ENCODE results near the gene IFNAR1.

Gene IFNAR1

GRCh38 chr21:33387294-33387693 is 62.5 kb downstream of the IFNAR1 start:
- TF ChIP-seq, protein P1, sequence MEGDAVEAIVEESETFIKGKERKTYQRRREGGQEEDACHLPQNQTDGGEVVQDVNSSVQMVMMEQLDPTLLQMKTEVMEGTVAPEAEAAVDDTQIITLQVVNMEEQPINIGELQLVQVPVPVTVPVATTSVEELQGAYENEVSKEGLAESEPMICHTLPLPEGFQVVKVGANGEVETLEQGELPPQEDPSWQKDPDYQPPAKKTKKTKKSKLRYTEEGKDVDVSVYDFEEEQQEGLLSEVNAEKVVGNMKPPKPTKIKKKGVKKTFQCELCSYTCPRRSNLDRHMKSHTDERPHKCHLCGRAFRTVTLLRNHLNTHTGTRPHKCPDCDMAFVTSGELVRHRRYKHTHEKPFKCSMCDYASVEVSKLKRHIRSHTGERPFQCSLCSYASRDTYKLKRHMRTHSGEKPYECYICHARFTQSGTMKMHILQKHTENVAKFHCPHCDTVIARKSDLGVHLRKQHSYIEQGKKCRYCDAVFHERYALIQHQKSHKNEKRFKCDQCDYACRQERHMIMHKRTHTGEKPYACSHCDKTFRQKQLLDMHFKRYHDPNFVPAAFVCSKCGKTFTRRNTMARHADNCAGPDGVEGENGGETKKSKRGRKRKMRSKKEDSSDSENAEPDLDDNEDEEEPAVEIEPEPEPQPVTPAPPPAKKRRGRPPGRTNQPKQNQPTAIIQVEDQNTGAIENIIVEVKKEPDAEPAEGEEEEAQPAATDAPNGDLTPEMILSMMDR (IDR thresholded peaks at IDR 0.05; ENCODE audit: low read depth, low read length, missing control alignments) = no peak
- DNase-seq (ENCODE audit: extremely low read depth, low read depth) = no peak
- H3K4me3 ChIP-seq (replicated peaks; ENCODE audit: low read depth, low read length) = no peak overlapping the region

- TF ChIP-seq, protein P1 (IDR thresholded peaks at IDR 0.05; ENCODE audit: low read depth, low read length, missing control alignments) = no peak
- no peak overlapping the region for H3K4me3 ChIP-seq (replicated peaks; ENCODE audit: low read depth, low read length)
- DNase-seq (ENCODE audit: extremely low read depth, low read depth) = no peak
Observed at GRCh38 chr21:33388188-33388587, 63.4 kb downstream of the IFNAR1 start.

DNA sequence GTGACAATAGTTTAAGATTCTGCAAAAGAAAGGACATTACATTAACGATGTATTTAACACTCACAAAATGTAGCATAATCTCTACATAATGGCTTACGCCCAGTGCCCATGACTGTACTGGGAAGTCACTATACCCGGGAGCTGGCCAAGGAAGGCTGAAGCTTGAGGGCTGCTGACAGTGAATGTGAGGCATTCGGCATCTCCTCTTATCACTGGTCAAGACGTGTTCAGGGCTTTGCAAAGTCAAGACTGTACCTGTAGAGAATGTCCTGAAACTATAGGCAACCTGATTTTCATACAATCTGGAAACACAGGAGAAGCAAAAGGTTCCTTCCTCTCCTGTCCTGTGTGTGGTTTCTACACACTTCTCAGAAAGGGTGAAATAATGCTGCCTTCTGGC is 65.7 kb downstream of the IFNAR1 start:
- no peak overlapping the region for H3K4me3 ChIP-seq (replicated peaks; ENCODE audit: low read depth, low read length)
- DNase-seq (ENCODE audit: extremely low read depth, low read depth) = no peak
- TF ChIP-seq, protein P1 (IDR thresholded peaks at IDR 0.05; ENCODE audit: low read depth, low read length, missing control alignments) = no peak

DNA sequence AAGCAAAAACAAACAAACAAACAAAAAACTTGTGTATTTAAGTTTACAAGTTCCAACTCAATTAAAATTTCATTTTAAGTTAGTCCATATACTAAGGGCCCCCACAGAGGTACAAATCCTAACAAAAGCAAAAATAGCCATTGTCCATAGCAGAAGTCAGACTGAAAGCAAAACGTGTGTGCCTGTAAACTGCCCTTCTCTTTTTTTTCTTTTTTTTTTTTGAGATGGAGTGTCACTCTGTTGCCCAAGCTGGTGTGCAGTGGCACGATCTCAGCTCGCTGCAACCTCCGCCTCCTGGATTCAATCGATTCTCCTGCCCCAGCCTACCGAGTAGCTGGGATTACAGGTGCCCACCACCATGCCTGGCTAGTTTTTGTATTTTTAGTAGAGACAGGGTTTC is 66.9 kb downstream of the IFNAR1 start:
- TF ChIP-seq, protein P1 (IDR thresholded peaks at IDR 0.05; ENCODE audit: low read depth, low read length, missing control alignments) = no peak
- DNase-seq (ENCODE audit: extremely low read depth, low read depth) = no peak

GRCh38 chr21:33392284-33392985 is 67.7 kb downstream of the IFNAR1 start:
- TF ChIP-seq, protein P1 (IDR thresholded peaks at IDR 0.05; ENCODE audit: low read depth, low read length, missing control alignments) = no peak
- no peak overlapping the region for H3K4me3 ChIP-seq (replicated peaks; ENCODE audit: low read depth, low read length)
- no peak for DNase-seq (ENCODE audit: extremely low read depth, low read depth)

More for the DNA sequence above, 66.9 kb downstream of the IFNAR1 start:
- H3K4me3 ChIP-seq (replicated peaks; ENCODE audit: low read depth, low read length) = no peak overlapping the region

GRCh38 chr21:33393348-33393747 is 68.6 kb downstream of the IFNAR1 start:
- TF ChIP-seq, protein P1 (IDR thresholded peaks at IDR 0.05; ENCODE audit: low read depth, low read length, missing control alignments) = no peak
- DNase-seq (ENCODE audit: extremely low read depth, low read depth) = no peak
- no peak overlapping the region for H3K4me3 ChIP-seq (replicated peaks; ENCODE audit: low read depth, low read length)

GRCh38 chr21:33394260-33394659 is 69.5 kb downstream of the IFNAR1 start:
- no peak overlapping the region for H3K4me3 ChIP-seq (replicated peaks; ENCODE audit: low read depth, low read length)
- TF ChIP-seq, protein P1 (IDR thresholded peaks at IDR 0.05; ENCODE audit: low read depth, low read length, missing control alignments) = no peak
- no peak for DNase-seq (ENCODE audit: extremely low read depth, low read depth)

All from HFF-Myc (cell line).